Measurements from ENCODE around the gene ATG10.
"Not testable (repeated sequence)": the region's sequence is repeated elsewhere in the genome, so short reads cannot be mapped to it uniquely, and the experiment has no call there.

ATG10 gene

GRCh38 chr5:82129723-82130285 is 158.0 kb downstream of the ATG10 start:
- no peak for TF ChIP-seq CTCF (IDR thresholded peaks at IDR 0.05; ENCODE audit: control insufficient read depth, extremely low read depth, insufficient read depth)
- H3K4me3 ChIP-seq (ENCODE audit: low read depth, low read length) = no peak overlapping the region
- no peak for DNase-seq (ENCODE audit: low read depth)

GRCh38 chr5:82130602-82131001 is 158.8 kb downstream of the ATG10 start:
- no peak overlapping the region for H3K4me3 ChIP-seq (ENCODE audit: low read depth, low read length)

GRCh38 chr5:82137205-82137604 is 165.4 kb downstream of the ATG10 start:
- no peak for DNase-seq (ENCODE audit: low read depth)
- no peak overlapping the region for H3K4me3 ChIP-seq (ENCODE audit: low read depth, low read length)
- no peak for TF ChIP-seq CTCF (IDR thresholded peaks at IDR 0.05; ENCODE audit: control insufficient read depth, extremely low read depth, insufficient read depth)

More at GRCh38 chr5:82130602-82131001, 158.8 kb downstream of the ATG10 start:
- TF ChIP-seq CTCF (IDR thresholded peaks at IDR 0.05; ENCODE audit: control insufficient read depth, extremely low read depth, insufficient read depth) = no peak
- DNase-seq (ENCODE audit: low read depth) = no peak

GRCh38 chr5:82139837-82140236 is 168.0 kb downstream of the ATG10 start:
- H3K4me3 ChIP-seq (ENCODE audit: low read depth, low read length); DNase-seq (ENCODE audit: low read depth): not testable (repeated sequence)

DNA sequence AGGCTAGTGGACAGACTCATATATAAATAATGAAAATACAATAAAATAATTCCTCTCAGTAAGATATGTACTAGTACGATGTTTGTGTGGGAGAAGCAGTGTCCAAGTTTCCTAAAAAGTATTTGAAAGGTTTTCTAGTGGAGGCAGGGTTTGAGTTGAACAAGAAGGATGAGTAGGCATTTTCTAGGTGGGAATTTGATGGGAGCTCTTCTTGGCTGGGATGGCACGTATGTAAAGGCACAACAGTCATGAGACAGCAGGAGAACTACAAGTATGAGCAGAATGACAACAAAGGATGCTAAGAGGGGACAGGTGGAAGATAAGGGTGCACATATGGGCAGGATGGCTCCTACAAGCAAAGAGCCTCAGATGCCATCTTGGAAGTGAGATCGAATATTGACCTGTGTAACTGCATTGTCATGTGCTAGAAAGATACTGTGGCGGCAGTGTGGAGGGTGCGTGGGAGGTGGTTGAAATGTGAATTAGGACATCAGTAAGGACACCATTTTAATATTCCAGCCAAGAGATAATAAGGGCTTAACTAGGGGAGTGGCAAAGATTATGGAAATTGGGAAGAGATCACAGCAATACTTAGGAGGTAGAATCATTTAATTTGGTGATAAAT is 170.5 kb downstream of the ATG10 start:
- no peak overlapping the region for H3K4me3 ChIP-seq (ENCODE audit: low read depth, low read length)
- TF ChIP-seq CTCF (IDR thresholded peaks at IDR 0.05; ENCODE audit: control insufficient read depth, extremely low read depth, insufficient read depth) = no peak
- no peak for DNase-seq (ENCODE audit: low read depth)

DNA sequence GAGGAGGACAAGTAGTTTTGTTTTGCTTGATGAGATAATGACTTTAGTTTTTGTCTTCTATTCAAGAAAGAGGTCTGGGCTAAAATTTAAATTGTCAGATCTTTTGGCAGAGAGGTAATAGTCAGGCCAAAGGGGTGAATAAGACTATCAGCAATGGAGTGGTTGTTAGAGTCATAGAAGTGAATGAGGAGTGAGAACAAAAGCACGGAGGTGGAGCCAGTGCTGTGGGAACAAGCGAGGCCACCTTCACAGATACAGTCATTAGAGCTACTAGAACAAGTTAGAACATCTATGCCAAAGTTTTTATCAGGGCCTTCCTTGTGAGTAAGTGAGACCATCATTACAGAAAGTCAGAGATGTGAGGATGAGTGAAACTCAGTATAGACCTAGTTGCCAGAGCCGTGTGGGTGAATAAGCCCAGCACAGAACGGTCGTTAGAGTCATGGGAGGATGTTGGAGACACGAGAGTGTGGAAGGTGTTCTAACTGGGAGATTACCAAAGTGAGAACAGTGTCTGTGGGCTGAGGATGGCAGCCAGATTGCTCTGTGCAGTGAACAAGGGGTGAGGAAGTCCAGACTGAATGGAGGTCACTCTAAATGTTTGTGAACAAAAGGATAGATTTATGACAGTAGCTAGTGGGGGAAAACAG is 171.2 kb downstream of the ATG10 start:
- no peak overlapping the region for H3K4me3 ChIP-seq (ENCODE audit: low read depth, low read length)
- TF ChIP-seq CTCF (IDR thresholded peaks at IDR 0.05; ENCODE audit: control insufficient read depth, extremely low read depth, insufficient read depth) = no peak
- no peak for DNase-seq (ENCODE audit: low read depth)

DNA sequence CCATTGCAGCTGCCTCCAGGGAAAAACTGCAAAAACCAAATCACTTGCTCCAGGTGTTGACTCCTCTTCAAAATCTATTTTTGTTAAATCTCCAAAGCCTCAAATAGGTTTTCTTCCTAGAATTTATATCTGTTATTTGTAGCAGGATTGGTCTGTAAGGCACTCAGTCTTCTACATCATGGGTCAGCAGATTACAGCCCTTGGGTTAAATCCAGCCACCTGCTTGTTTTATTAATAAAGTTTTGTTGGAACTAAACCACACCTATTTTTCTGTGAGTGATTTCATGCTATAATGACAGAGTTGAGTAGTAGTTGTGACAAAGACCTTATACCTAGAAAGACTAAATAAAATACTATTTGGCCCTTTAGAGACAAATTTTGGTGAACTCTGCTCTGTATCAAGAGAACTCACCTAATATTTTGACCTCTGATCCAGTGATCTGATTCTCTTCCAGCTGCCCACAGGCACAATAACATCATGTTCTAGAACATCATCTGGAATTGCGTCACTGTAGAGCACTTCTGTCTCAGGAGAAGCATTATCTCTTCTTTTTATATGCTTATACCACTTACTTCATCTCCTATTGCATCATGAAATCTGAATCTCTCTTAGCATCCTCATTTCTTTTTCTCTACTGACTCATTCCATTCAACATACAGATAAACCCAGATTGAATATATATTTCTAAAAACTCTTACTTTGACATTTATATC is 176.2 kb downstream of the ATG10 start:
- no peak overlapping the region for H3K4me3 ChIP-seq (ENCODE audit: low read depth, low read length)
- DNase-seq (ENCODE audit: low read depth) = no peak
- no peak for TF ChIP-seq CTCF (IDR thresholded peaks at IDR 0.05; ENCODE audit: control insufficient read depth, extremely low read depth, insufficient read depth)

Data from LNCaP clone FGC (cell line).